H1 (cell line): ENCODE data around the gene MAGOH. TPM values are rescaled to one million over a fixed set of nuclear protein-coding genes. Genes with fewer than 3 reads are reported as not detected.

Experiments used
- CTCF ChIA-PET: fragments of 300-600 bp; sonication (Branson Sonifier 250); formaldehyde crosslinking; loops from one replicate; lab custom pipeline; 2021; ENCODE audit not compliant: partially characterized antibody; lab: Charles Lee
- POLR2A ChIA-PET: fragments of 300-600 bp; sonication (Branson Sonifier 250); formaldehyde crosslinking; loops from one replicate; lab custom pipeline; 2021; ENCODE audit warnings: inconsistent platforms; ENCODE audit not compliant: partially characterized antibody; lab: Charles Lee
- DNase-seq, 2 experiments: peaks; one replicate each; pipeline versions ENCODE4 v3.0.0 to v3.0.0-alpha.2; 2010 to 2022; ENCODE audit warnings: low spot score in 2 of 2, low read depth in 1 of 2, mixed read lengths in 1 of 2
- FAIRE-seq: peaks from 2 replicates; lab custom pipeline; 2011; peaks lifted over from hg19 to GRCh38; lab: Jason Lieb, UNC
- H2AFZ ChIP-seq: 2 replicates; pipeline ENCODE4 v1.8.1; 2012; ENCODE audit warnings: low read length, inconsistent platforms
- H2AK5ac ChIP-seq: 2 replicates; pipeline ENCODE4 v1.6.1; 2013; ENCODE audit warnings: low read depth, low read length
- H2BK120ac ChIP-seq: replicated peaks from 2 replicates; pipeline ENCODE3; 2013; ENCODE audit warnings: low read depth, low read length, inconsistent platforms
- H2BK12ac ChIP-seq: 2 replicates; pipeline ENCODE4 v1.6.1; 2013; ENCODE audit warnings: low read depth, low read length
- H2BK15ac ChIP-seq: 2 replicates; pipeline ENCODE4 v1.6.1; 2013; ENCODE audit warnings: low read length
- H2BK20ac ChIP-seq: 2 replicates; pipeline ENCODE4 v1.6.1; 2013; ENCODE audit warnings: low read length
- H2BK5ac ChIP-seq: 2 replicates; pipeline ENCODE4 v1.6.1; 2013; ENCODE audit warnings: low read depth, low read length
- H3K14ac ChIP-seq: 2 replicates; pipeline ENCODE4 v1.6.1; 2013; ENCODE audit warnings: inconsistent platforms; ENCODE audit not compliant: insufficient read length
- H3K18ac ChIP-seq: 2 replicates; pipeline ENCODE4 v1.6.1; 2013; ENCODE audit warnings: low read length; ENCODE audit errors: extremely low read depth
- H3K23ac ChIP-seq: 2 replicates; pipeline ENCODE4 v1.6.1; 2013; ENCODE audit warnings: inconsistent platforms; ENCODE audit not compliant: insufficient read length
- H3K23me2 ChIP-seq: 2 replicates; pipeline ENCODE4 v1.6.1; 2013; ENCODE audit warnings: low read depth, low read length
- H3K27ac ChIP-seq: 2 replicates; pipeline ENCODE4 v1.6.1; 2011; ENCODE audit warnings: low read depth, low read length, inconsistent platforms
- H3K27me3 ChIP-seq, 4 experiments: replicated peaks in 1 of 4; 1 replicate in 1 of 4; 2 replicates in 3 of 4; pipeline versions ENCODE4 v1.6.1 to v1.8.1; 2011 to 2013; ENCODE audit warnings: low read length in 3 of 4, mild to moderate bottlenecking in 3 of 4, inconsistent platforms in 2 of 4, mixed read lengths in 2 of 4, moderate library complexity in 1 of 4; ENCODE audit not compliant: control insufficient read depth in 3 of 4, insufficient read depth in 3 of 4; ENCODE audit errors: extremely low read depth in 1 of 4
- H3K36me3 ChIP-seq, 4 experiments: 2 replicates each; pipeline versions ENCODE4 v1.6.1 to v1.8.1; 2011 to 2013; ENCODE audit warnings: mild to moderate bottlenecking in 4 of 4, low read length in 3 of 4, moderate library complexity in 2 of 4, control low read depth in 1 of 4, inconsistent platforms in 1 of 4; ENCODE audit not compliant: insufficient read depth in 4 of 4, control insufficient read depth in 2 of 4
- H3K4ac ChIP-seq: replicated peaks from 2 replicates; pipeline ENCODE3; 2013; ENCODE audit warnings: low read length, low read depth, mixed read lengths, inconsistent platforms; ENCODE audit not compliant: insufficient read length
- H3K4me1 ChIP-seq, 4 experiments: replicated peaks in 1 of 4; 1 replicate in 1 of 4; 2 replicates in 3 of 4; pipeline versions ENCODE4 v1.6.1 to v1.8.1; 2011 to 2013; ENCODE audit warnings: low read length in 3 of 4, inconsistent platforms in 2 of 4, mixed read lengths in 1 of 4; ENCODE audit not compliant: insufficient read depth in 4 of 4, control insufficient read depth in 3 of 4
- H3K4me2 ChIP-seq, 2 experiments: 2 replicates each; pipeline versions ENCODE4 v1.6.1 to v1.8.1; 2011 to 2013; ENCODE audit warnings: low read depth in 2 of 2, low read length in 2 of 2, control low read depth in 1 of 2, inconsistent platforms in 1 of 2, mild to moderate bottlenecking in 1 of 2; ENCODE audit not compliant: insufficient read depth in 1 of 2
- H3K4me3 ChIP-seq, 4 experiments: fragments of 200-600, 300-600 bp in 1 of 4; sonication (generic), shearing (Covaris generic), sonication (Bioruptor Twin) in 1 of 4; 2 replicates each; pipeline versions ENCODE4 v1.5.1 to v1.8.1; 2011 to 2016; ENCODE audit warnings: low read length in 4 of 4, low read depth in 3 of 4, control low read depth in 2 of 4, inconsistent platforms in 2 of 4, mild to moderate bottlenecking in 2 of 4, mixed read lengths in 1 of 4, moderate library complexity in 1 of 4; ENCODE audit not compliant: insufficient read depth in 2 of 4; ENCODE audit errors: extremely low read depth in 1 of 4
- H3K56ac ChIP-seq: replicated peaks from 2 replicates; pipeline ENCODE3; 2013; ENCODE audit warnings: low read depth, mild to moderate bottlenecking, mixed read lengths, low read length, inconsistent platforms; ENCODE audit not compliant: insufficient read length
- H3K79me1 ChIP-seq: 2 replicates; pipeline ENCODE4 v1.6.1; 2013; ENCODE audit warnings: low read depth, low read length, control low read depth
- H3K79me2 ChIP-seq, 2 experiments: 2 replicates each; pipeline versions ENCODE4 v1.6.1 to v1.8.1; 2012 to 2013; ENCODE audit warnings: low read length in 2 of 2, mild to moderate bottlenecking in 2 of 2, inconsistent platforms in 1 of 2; ENCODE audit not compliant: insufficient read depth in 2 of 2, control insufficient read depth in 1 of 2
- H3K9ac ChIP-seq, 4 experiments: replicated peaks in 1 of 4; 1 replicate in 1 of 4; 2 replicates in 3 of 4; pipeline versions ENCODE4 v1.6.1 to v1.8.1; 2011 to 2013; ENCODE audit warnings: low read depth in 3 of 4, low read length in 3 of 4, control low read depth in 2 of 4, mild to moderate bottlenecking in 2 of 4, moderate library complexity in 2 of 4, inconsistent platforms in 1 of 4; ENCODE audit errors: extremely low read depth in 1 of 4
- H3K9me3 ChIP-seq, 2 experiments: 2 replicates each; pipeline versions ENCODE4 v1.6.1 to v1.8.1; 2012 to 2013; ENCODE audit warnings: mild to moderate bottlenecking in 2 of 2, moderate library complexity in 2 of 2, control low read depth in 1 of 2, inconsistent platforms in 1 of 2, low read depth in 1 of 2, low read length in 1 of 2, mixed read lengths in 1 of 2; ENCODE audit not compliant: insufficient read depth in 2 of 2
- H4K20me1 ChIP-seq, 2 experiments: replicated peaks in 1 of 2; 2 replicates each; pipeline versions ENCODE3 to v1.8.1; 2011 to 2013; ENCODE audit warnings: inconsistent platforms in 2 of 2, low read length in 2 of 2, mild to moderate bottlenecking in 1 of 2; ENCODE audit not compliant: insufficient read depth in 2 of 2, control insufficient read depth in 1 of 2
- H4K5ac ChIP-seq: 2 replicates; pipeline ENCODE4 v1.6.1; 2013; ENCODE audit warnings: low read length, low read depth, mixed read lengths, inconsistent platforms; ENCODE audit not compliant: insufficient read length
- H4K8ac ChIP-seq: 2 replicates; pipeline ENCODE4 v1.8.0; 2013; ENCODE audit warnings: mild to moderate bottlenecking, moderate library complexity, low read length, inconsistent platforms; ENCODE audit not compliant: insufficient read depth; ENCODE audit errors: extremely low read depth
- H4K91ac ChIP-seq: replicated peaks from 2 replicates; pipeline ENCODE3; 2013; ENCODE audit warnings: low read length, mixed read lengths, inconsistent platforms; ENCODE audit not compliant: insufficient read length
- CREB1 ChIP-seq: IDR thresholded peaks from 2 replicates; pipeline ENCODE4 v1.6.1; 2012; ENCODE audit warnings: inconsistent platforms
- E2F6 ChIP-seq: IDR thresholded peaks from 2 replicates; pipeline ENCODE4 v1.6.1; 2012; ENCODE audit warnings: inconsistent platforms
- HDAC6 ChIP-seq: IDR thresholded peaks from one replicate; pipeline ENCODE4 v1.7.1; 2012; ENCODE audit warnings: low read depth, mild to moderate bottlenecking, inconsistent platforms, low read length, moderate library complexity
- POLR2AphosphoS5 ChIP-seq: IDR thresholded peaks from 2 replicates; pipeline ENCODE4 v1.6.1; 2011; ENCODE audit warnings: low read depth, low read length
- SIRT6 ChIP-seq: IDR thresholded peaks from one replicate; pipeline ENCODE4 v1.7.1; 2012; ENCODE audit warnings: low read length, inconsistent platforms
- WGBS, 2 experiments: shearing (Covaris generic) in 1 of 2; methylation state at CpG; one replicate each; pipeline versions ENCODE4 v1.1.6 to v1.1.7; 2013 to 2015; ENCODE audit warnings: low lambda C conversion rate in 2 of 2, mixed read lengths in 2 of 2, inconsistent platforms in 1 of 2, low coverage in 1 of 2, missing lambda C conversion rate in 1 of 2; ENCODE audit not compliant: insufficient replicate concordance in 2 of 2, insufficient coverage in 1 of 2, insufficient read length in 1 of 2; ENCODE audit errors: extremely low coverage in 1 of 2, missing lambda C conversion rate in 1 of 2; 5-methylcytosine and 5-hydroxymethylcytosine counted together
- polyA plus RNA-seq, 7 experiments: library from polyadenylated mRNA; depleted of rRNA in 3 of 7; stranded (reverse) in 5 of 7; unstranded in 2 of 7; fragments of >200 nt in 5 of 7; fragments of 200-250 nt in 2 of 7; gene quantifications; 1 replicate in 5 of 7; 2 replicates in 1 of 7; 4 replicates in 1 of 7; pipeline versions ENCODE4 v1.2.1 to v1.2.3, GENCODE V29; 2011 to 2013; ENCODE audit warnings: missing spikeins in 2 of 7, mixed read lengths in 2 of 7
- total RNA-seq: library from RNA; stranded (reverse); fragmentation: NEBNext Ultra II Directional; extraction: Animal tissue kit (Norgen Biotek cat#: 25700); gene quantifications from 2 replicates; pipeline ENCODE4 v1.2.1, GENCODE V29; 2021

The MAGOH gene
- total and polyA plus RNA-seq, 2 of the 8 experiments (the other 6 are each of a cell fraction or from before 2014, with no cell fraction given), result 46.9 to 74.3 TPM

GRCh38 chr1:53275566-53275965, 37.2 kb upstream of the MAGOH start:
- FAIRE-seq, result no peak
- no peak for TF ChIP-seq E2F6
- TF ChIP-seq SIRT6, result no peak
- no peak for TF ChIP-seq HDAC6
- no peak for TF ChIP-seq CREB1
- no peak for TF ChIP-seq POLR2AphosphoS5
- H3K36me3 ChIP-seq, result peaks cover 8 to 59% (median 46%) of the 10 kb centered on the region in 4 experiments; a peak in 7 of 8 replicates

More at GRCh38 chr1:53275566-53275965, 37.2 kb upstream of the MAGOH start:
- no peak overlapping the region for H3K4me3 ChIP-seq
- H3K14ac ChIP-seq, result no peak overlapping the region
- no peak overlapping the region for H3K27ac ChIP-seq
- no peaks in the 10 kb centered on the region for H3K79me2 ChIP-seq
- CTCF ChIA-PET, result interaction anchor here (0.7 to 7.0 kb wide), 7 partner anchors 9 to 117 kb away, joined by 3 to 103 read pairs (median 5); no protein-coding TSS in a partner anchor
- no peak overlapping the region for H3K18ac ChIP-seq
- no peak overlapping the region for H3K9ac ChIP-seq
- H2BK12ac ChIP-seq, result no peak overlapping the region
- POLR2A ChIA-PET, result no interaction called here
- H3K56ac ChIP-seq, result no peak overlapping the region
- no peak overlapping the region for H4K5ac ChIP-seq
- no peak overlapping the region for H2AFZ ChIP-seq
- no peak overlapping the region for H2BK120ac ChIP-seq
- H4K91ac ChIP-seq, result no peak overlapping the region
- H2BK15ac ChIP-seq, result no peak overlapping the region
- 79% methylated on average over 3 of the region's 3 CpGs; no CpG with 5 or more reads in 1 of the 2 experiments for WGBS, 2 experiments
- DNase-seq, result no peak
- no peaks in the 10 kb centered on the region for H3K9me3 ChIP-seq
- no peak overlapping the region for H2BK5ac ChIP-seq
- H2BK20ac ChIP-seq, result no peak overlapping the region
- H4K8ac ChIP-seq, result no peak overlapping the region
- 0 out of 2 replicates have a peak, but pooled peaks cover 3% of the 10 kb centered on the region for H3K79me1 ChIP-seq
- no peaks in the 10 kb centered on the region for H3K4me1 ChIP-seq
- H3K23me2 ChIP-seq, result no peaks in the 10 kb centered on the region
- no peaks in the 10 kb centered on the region for H3K27me3 ChIP-seq
- H4K20me1 ChIP-seq, result peaks cover 4% of the 10 kb centered on the region in 2 experiments
- no peak overlapping the region for H2AK5ac ChIP-seq
- H3K23ac ChIP-seq, result no peak overlapping the region
- H3K4me2 ChIP-seq, result no peak overlapping the region
- no peak overlapping the region for H3K4ac ChIP-seq
